Breast epithelium (tissue), 3 donors: ENCODE measurements around the gene AARSD1.

Experiments used
- POLR2A ChIP-seq: fragments of 450-650 bp; IDR thresholded peaks from one replicate; pipeline ENCODE4 v1.6.1; 2016; ENCODE audit warnings: antibody characterized with exemption, mild to moderate bottlenecking, moderate library complexity
- POLR2AphosphoS5 ChIP-seq, 3 donors: sonication (generic); formaldehyde crosslinking; IDR thresholded peaks; one replicate each; pipeline ENCODE4 v1.6.1; 2017; ENCODE audit warnings: antibody characterized with exemption in 3 of 3
- TF ChIP-seq, protein P1 (sequence below), 3 donors: fragments of 450-650 bp; IDR thresholded peaks; one replicate each; pipeline ENCODE4 v1.5.1; 2016 to 2017; ENCODE audit warnings: antibody characterized with exemption in 3 of 3, mild to moderate bottlenecking in 3 of 3, moderate library complexity in 3 of 3

DNA sequence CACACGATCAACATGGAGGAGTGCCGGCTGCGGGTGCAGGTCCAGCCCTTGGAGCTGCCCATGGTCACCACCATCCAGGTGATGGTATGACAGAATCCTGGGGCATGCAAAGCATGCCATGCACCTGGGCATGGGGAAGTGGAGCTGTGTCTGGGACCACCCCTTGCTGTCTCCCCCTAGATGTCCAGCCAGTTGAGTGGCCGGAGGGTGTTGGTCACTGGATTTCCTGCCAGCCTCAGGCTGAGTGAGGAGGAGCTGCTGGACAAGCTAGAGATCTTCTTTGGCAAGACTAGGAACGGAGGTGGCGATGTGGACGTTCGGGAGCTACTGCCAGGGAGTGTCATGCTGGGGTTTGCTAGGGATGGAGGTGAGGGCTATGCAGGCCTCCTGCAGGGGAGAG, 49.0 kb upstream of the AARSD1 start:
- TF ChIP-seq, protein P1, sequence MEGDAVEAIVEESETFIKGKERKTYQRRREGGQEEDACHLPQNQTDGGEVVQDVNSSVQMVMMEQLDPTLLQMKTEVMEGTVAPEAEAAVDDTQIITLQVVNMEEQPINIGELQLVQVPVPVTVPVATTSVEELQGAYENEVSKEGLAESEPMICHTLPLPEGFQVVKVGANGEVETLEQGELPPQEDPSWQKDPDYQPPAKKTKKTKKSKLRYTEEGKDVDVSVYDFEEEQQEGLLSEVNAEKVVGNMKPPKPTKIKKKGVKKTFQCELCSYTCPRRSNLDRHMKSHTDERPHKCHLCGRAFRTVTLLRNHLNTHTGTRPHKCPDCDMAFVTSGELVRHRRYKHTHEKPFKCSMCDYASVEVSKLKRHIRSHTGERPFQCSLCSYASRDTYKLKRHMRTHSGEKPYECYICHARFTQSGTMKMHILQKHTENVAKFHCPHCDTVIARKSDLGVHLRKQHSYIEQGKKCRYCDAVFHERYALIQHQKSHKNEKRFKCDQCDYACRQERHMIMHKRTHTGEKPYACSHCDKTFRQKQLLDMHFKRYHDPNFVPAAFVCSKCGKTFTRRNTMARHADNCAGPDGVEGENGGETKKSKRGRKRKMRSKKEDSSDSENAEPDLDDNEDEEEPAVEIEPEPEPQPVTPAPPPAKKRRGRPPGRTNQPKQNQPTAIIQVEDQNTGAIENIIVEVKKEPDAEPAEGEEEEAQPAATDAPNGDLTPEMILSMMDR (IDR thresholded peaks at IDR 0.05): no peak
- TF ChIP-seq POLR2A (no peak), POLR2AphosphoS5 (IDR thresholded peaks at IDR 0.05) (no peak)
